Skin epidermis (tissue), 12 donors: ENCODE data around the gene RPL7A.

Experiments
- H3K27ac ChIP-seq, 21 experiments: fragments of 200-600 bp; sonication (generic) in 11 of 21; one replicate each; pipeline ENCODE4 v1.5.0; 2020; ENCODE audit warnings: mild to moderate bottlenecking in 3 of 21, inconsistent platforms in 2 of 21, moderate library complexity in 2 of 21
- H3K4me3 ChIP-seq, 7 experiments: fragments of 200-600 bp; sonication (generic) in 2 of 7; one replicate each; pipeline ENCODE4 v1.5.0; 2020; ENCODE audit warnings: inconsistent platforms in 2 of 7, mild to moderate bottlenecking in 2 of 7, moderate library complexity in 1 of 7

The RPL7A gene

DNA sequence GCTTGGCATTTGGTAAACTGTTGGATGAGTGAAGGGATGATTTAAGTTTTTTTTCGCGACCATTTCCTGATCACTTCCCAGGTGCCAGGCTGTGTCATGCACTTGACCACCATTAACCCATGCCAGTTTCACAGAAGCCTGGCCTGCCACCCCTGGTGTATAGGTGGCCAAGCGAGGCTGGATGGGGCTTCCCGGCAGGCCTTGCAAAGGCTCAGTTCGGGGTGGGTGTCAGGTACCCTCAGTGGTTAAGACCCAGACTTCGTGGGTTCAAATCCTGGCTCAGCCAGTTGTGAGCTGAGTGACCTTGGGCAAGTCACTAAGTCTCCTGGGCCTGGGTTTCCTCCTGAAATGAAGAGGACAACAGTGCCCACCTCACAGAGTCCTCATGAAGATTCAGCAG is 2.4 kb upstream of the RPL7A start:
- no peak overlapping the region for H3K4me3 ChIP-seq
- H3K27ac ChIP-seq = no peak overlapping the region

DNA sequence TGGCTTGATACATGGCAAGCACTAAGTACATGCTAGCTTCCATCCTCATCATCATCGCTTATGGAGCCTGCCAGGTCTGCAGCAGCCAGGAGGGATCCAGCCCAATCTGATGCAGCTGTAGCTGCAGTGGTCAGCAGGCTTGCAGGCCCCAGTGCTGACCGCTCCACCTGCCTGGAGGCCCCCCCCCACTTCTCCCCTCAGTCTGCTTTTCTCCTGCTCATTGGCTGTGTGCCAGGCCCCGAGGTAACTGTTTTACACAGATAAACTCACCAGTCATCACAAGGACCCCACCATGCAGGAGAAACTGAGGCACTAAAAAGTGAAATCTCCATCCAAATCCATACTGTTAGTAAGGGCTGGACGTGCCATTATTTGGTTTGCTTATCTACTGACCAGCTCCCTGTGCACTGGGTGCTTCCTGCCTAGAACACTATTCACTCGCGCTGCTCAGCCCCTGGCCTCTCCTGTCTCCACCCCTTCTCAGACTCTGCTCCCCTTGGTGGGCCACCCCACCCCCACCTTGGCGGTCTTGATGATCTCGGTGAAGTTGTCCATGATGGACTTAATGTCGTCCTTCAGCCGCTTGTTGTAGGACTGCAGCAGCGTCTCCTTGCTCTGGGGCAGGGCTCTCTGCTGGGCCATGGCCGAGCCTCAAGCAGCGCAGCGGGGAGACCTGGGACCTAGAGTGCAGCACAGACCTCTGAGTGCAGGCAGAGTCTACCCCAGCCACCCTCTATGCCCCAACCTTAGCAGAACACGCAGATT is 1.8 kb upstream of the RPL7A start:
- H3K27ac ChIP-seq = peak overlapping the region in 13 of 21 experiments; percentile 92 to 99 (median 98)
- H3K4me3 ChIP-seq = peak overlapping the region; percentile 61 to 99 (median 89)

- Histone ChIP-seq H3K27ac (peak overlapping the region; percentile 44 to 99 (median 95)), H3K4me3 (peak overlapping the region; percentile 61 to 99 (median 89))
Observed at GRCh38 chr9:133347515-133347984, 468 bp upstream of the RPL7A start.

- peak overlapping the region; percentile 61 to 99 (median 89) for H3K4me3 ChIP-seq
- peak overlapping the region; percentile 75 to 99 (median 95) for H3K27ac ChIP-seq
Observed at GRCh38 chr9:133348718-133349573, 928 bp downstream of the RPL7A start.

- peak overlapping the region in 1 of 21 experiments; percentile 98 for H3K27ac ChIP-seq
Observed at GRCh38 chr9:133349965-133350616, 2.1 kb downstream of the RPL7A start.

DNA sequence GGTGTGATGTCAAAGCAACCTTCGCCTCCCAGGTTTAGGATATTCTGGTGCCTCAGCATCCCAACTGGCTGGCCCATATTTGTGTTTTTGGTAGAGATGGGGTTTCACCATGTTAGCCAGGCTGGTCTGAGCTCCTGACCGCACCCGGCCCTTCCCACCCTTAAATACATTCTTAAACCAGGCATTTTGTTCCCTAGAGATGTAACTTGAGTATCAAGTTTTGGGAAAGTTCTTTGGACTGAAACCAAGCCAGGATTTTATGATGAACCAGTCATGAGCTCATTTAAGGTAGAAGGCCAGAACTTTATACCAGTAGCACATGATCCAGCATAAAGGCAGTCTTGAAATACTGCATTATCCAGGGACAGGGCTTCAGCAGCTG is 3.5 kb downstream of the RPL7A start:
- no peak overlapping the region for H3K27ac ChIP-seq
- H3K4me3 ChIP-seq = no peak overlapping the region

More at GRCh38 chr9:133349965-133350616, 2.1 kb downstream of the RPL7A start:
- H3K4me3 ChIP-seq = no peak overlapping the region

DNA sequence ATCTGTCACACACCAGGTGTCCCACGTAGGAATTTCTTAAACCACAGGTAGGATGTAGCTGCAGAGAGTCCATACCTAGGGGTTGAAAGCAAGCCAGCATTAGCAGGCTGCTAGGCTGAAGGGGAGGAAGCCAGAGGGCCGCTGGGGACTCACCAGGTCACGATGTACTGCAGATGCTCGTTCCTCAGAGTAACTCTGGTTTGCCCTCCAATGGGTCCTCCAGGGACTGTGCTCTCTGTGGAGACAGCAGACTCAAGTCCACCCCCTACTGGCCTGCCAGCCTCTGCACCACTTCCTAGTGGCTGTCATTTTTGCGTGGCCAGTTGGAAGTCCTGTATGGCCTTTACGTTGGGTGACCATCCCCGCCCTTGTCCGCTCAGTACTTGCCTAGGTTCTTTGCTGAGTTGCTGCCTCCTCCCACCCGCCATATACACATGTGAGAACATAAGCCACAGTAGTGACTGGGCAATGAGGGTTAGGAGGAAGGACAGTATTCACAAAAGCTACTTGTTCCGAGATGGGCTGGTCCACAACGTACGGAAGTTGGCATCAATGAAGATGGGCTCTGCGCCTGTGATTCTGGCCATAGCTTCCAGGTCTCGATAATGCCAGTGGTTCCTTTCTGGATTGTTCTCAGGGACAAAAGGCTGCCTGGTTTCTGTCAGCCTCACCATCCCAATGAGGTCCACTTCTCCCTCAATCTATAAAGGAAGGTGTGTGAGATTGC is 4.1 kb downstream of the RPL7A start:
- Histone ChIP-seq H3K27ac (no peak overlapping the region), H3K4me3 (no peak overlapping the region)

GRCh38 chr9:133352635-133353340 is 4.8 kb downstream of the RPL7A start:
- Histone ChIP-seq H3K27ac (peak overlapping the region in 1 of 21 experiments; percentile 4), H3K4me3 (no peak overlapping the region)

DNA sequence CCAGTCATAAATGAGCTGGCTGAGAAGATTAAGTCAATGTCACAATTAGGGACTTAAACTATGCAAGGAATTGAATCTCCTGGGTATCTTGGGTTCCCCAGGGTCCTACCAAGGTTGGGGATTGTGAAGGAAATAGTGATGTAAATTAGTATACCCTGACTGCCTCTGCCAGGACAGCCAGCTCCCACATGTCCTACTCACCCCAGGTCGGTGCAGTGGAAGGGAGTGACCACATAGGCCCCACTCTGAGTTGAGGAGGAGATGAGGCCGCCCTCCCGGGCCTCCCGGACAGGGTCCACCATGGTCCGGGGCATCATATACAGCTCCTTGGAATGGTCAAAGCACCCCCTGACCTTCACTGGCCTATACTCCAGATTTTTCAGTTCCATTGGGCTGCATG is 5.5 kb downstream of the RPL7A start:
- H3K27ac ChIP-seq = peak overlapping the region in 1 of 21 experiments; percentile 4
- no peak overlapping the region for H3K4me3 ChIP-seq

- H3K4me3 ChIP-seq = no peak overlapping the region
- H3K27ac ChIP-seq = peak overlapping the region in 2 of 21 experiments; percentile 14 to 85
Observed at GRCh38 chr9:133354766-133355165, 6.7 kb downstream of the RPL7A start.

GRCh38 chr9:133355881-133356357 is 7.9 kb downstream of the RPL7A start:
- peak overlapping the region; percentile 27 to 89 (median 85) for H3K27ac ChIP-seq
- H3K4me3 ChIP-seq = peak overlapping the region; percentile 63 to 85 (median 77)

DNA sequence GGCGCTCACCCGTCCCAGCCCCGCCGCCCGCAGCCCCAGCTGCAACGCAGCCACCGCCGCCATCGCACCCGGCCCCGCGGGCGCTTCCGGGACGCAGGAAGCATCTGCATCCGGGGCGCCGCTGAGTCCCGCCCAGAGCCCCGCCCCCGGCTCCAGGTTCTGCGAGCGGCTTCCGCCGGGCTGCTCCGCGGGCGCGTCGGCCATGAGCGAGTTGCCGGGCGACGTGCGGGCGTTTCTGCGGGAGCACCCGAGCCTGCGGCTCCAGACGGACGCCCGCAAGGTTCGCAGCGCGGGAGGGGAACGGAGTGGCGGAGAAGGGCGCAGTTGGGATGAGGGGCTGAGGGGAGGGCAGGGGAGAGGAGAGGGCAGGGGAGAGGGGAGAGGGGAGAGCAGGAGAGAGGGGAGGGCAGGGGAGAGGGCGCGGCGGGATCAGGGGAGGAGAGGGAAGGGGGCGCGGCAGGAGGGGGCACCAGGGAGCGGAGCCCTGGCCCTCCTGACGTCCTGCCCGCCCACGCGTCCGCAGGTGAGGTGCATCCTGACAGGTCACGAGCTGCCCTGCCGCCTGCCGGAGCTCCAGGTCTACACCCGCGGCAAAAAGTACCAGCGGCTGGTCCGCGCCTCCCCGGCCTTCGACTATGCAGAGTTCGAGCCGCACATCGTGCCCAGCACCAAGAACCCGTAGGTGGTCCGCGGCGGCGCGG is 8.5 kb downstream of the RPL7A start, which contains the start of the genes SURF1 and SURF2:
TSS of gene SURF1 (minus strand) at position 97 of the 701 bp plus-strand sequence. CDS start at position 63, 34 bp downstream.
TSS of gene SURF2 (plus strand) at position 160 of the 701 bp plus-strand sequence. CDS start at position 203, 43 bp downstream.
- H3K27ac ChIP-seq = peak within 1 kb of the TSS; percentile 59 to 89 (median 85)

DNA sequence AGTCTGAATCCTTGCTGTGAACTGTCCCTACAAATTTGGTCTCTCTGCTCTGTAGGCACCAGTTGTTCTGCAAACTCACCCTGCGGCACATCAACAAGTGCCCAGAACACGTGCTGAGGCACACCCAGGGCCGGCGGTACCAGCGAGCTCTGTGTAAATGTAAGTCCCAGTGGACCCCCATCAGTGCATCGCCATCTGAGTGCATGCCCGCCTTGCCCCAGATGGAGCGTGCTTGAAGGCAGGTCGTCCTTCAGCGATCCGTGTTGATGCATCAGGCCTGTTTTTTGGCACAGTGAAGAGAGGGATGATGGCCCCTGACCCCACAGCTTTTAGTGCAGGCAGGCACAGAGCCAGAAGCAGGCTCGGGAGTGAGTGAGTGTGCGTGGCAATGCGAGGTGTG is 9.6 kb downstream of the RPL7A start:
- Histone ChIP-seq H3K27ac (peak overlapping the region in 3 of 21 experiments; percentile 85 to 89 (median 88)), H3K4me3 (peak overlapping the region in 2 of 7 experiments; percentile 82 to 85)

More for the DNA sequence above, 8.5 kb downstream of the RPL7A start, which contains the start of the genes SURF1 and SURF2:
- H3K4me3 ChIP-seq = peak within 1 kb of the TSS; percentile 63 to 85 (median 77)

GRCh38 chr9:133359399-133360175 is 11.6 kb downstream of the RPL7A start:
- no peak overlapping the region for H3K4me3 ChIP-seq
- peak overlapping the region in 1 of 21 experiments; percentile 3 for H3K27ac ChIP-seq

GRCh38 chr9:133360400-133361393 is 12.7 kb downstream of the RPL7A start:
- Histone ChIP-seq H3K4me3 (no peak overlapping the region), H3K27ac (peak overlapping the region in 1 of 21 experiments; percentile 4)
